Posterior vena cava (tissue), 2 donors: ENCODE data around the gene ARID3A. TPM values are rescaled to one million over a fixed set of nuclear protein-coding genes. Genes with fewer than 3 reads are reported as not detected.

ENCODE experiments used
- DNase-seq: peaks from one replicate; pipeline ENCODE4 v3.0.0-alpha.2; 2020; ENCODE audit warnings: low spot score
- intact Hi-C, 2 donors: fragments of 100-400 bp; cut with DNase I; formaldehyde crosslinking; loops; one replicate each; pipeline versions ENCODE4 v1.14.1 to v1.14.2; 2022 to 2023
- total RNA-seq, 2 donors: library from RNA; stranded (reverse); fragmentation: NEBNext Ultra II Directional; extraction: Animal tissue kit (Norgen Biotek cat#: 25700); gene quantifications; one replicate each; pipeline ENCODE4 v1.2.1, GENCODE V29; 2021
- donor health status: DM: yes; HTN: yes; CAD: no.
- donor health status: DM: yes; HTN: yes; CAD: no.

The ARID3A gene
- total RNA-seq, 2 donors from 2014 or later = 6.3 to 10.0 TPM

DNA sequence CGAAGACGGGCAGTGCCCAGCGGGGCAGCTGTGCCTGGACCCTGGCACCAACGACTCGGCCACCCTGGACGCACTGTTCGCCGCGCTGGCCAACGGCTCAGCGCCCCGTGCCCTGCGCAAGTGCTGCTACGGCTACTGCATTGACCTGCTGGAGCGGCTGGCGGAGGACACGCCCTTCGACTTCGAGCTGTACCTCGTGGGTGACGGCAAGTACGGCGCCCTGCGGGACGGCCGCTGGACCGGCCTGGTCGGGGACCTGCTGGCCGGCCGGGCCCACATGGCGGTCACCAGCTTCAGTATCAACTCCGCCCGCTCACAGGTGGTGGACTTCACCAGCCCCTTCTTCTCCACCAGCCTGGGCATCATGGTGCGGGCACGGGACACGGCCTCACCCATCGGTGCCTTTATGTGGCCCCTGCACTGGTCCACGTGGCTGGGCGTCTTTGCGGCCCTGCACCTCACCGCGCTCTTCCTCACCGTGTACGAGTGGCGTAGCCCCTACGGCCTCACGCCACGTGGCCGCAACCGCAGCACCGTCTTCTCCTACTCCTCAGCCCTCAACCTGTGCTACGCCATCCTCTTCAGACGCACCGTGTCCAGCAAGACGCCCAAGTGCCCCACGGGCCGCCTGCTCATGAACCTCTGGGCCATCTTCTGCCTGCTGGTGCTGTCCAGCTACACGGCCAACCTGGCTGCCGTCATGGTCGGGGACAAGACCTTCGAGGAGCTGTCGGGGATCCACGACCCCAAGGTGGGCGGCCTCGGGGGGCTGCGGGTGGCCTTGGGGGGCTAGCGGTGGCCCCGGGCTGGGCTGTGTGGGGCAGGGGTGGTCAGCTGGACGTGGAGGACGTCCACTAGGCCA is 79.2 kb downstream of the ARID3A start:
- DNase-seq = no peak
- intact Hi-C loops = no loop called here

- intact Hi-C loops = no loop called here
- DNase-seq = no peak
These were observed 81.0 kb downstream of the ARID3A start for GRCh38 chr19:1006711-1007398.

DNA sequence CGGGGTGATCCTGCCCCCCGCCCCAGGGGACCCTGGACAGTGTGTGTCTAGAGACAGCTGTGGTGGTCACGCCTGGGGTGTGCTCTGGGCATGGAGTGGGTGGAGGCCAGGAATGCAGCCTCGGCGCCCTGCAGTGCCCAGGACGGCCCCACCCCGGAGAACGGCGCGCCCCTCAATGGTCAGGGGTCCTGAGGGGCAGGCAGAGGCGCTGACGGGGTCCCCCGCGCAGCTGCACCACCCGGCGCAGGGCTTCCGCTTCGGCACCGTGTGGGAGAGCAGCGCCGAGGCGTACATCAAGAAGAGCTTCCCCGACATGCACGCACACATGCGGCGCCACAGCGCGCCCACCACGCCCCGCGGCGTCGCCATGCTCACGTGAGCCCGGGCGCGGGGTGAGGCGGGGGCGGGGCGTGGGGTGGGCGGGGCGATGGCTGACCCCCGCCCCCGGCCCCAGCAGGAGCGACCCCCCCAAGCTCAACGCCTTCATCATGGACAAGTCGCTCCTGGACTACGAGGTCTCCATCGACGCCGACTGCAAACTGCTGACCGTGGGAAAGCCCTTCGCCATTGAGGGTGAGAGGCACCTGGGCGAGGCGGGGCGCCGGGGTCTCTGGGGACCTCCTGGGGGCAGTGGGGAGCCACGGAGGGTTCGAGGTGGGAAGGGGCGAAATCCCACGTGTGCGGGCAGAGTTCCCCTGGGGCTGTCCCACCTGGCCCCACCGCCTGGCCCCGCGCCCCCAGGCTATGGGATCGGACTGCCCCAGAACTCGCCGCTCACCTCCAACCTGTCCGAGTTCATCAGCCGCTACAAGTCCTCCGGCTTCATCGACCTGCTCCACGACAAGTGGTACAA is 81.8 kb downstream of the ARID3A start:
- no peak for DNase-seq
- intact Hi-C loops = no loop called here

DNA sequence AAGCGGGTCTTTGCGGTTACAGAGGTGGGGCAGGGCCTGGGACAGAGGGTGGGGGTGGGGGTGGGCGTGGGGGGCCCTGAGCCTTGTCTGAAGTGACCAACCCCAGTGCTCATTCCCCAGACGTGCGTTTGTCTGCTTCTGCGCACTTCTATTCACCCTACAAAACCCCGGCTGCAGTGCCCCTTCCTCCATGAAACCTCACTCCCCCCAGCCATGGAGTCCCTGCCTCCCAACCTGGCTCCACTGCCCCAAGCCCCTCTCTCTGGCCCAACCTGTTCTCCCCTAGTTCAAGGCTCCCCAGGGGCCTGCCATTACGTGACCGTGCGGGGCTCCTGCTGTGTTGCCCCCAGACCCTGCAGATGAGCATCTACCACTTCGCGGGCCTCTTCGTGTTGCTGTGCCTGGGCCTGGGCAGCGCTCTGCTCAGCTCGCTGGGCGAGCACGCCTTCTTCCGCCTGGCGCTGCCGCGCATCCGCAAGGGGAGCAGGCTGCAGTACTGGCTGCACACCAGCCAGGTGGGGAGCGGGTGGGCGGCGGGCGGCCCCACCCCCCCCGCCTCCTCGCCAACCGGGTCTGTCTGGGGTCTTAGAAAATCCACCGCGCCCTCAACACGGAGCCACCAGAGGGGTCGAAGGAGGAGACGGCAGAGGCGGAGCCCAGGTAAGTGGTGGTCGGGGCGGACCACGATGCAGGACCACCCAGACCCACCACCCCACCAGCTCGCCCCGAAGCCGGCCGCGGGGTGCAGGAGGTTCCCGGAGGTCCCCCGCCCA is 82.6 kb downstream of the ARID3A start:
- DNase-seq = no peak
- intact Hi-C loops = no loop called here

GRCh38 chr19:1009041-1009980 is 83.5 kb downstream of the ARID3A start:
- no peak for DNase-seq
- intact Hi-C loops = no loop called here

DNA sequence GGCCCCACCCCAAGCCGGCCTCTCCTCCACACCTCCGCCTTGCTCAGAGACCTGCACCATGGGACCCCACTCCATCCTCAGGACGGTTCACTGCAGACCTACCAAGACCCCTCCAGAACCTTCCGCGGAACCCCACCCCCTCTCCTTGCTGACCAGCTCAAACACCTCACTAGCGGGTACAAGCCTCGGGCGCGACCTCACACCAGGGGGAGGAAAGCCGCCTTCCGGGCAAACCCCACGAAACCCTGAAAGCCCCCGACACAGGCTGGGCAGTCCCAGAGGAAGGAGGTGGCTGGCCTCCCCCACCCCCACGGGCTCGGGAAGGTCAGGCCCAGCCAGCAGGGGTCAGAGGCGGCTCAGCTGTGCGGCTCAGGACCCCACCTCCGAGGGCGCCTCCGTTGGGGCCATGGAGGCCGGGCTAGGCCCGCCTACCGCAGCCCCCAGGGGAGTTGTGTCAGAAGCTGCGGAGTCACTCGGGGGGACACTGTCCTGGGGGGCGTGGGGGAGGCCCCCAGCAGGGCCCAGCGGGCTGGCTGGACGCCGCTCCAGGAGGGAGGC is 84.2 kb downstream of the ARID3A start:
- no peak for DNase-seq
- intact Hi-C loops = loop anchor here in 1 of 2 donors (10.0 kb wide), 1 partner anchor 175 kb away; no protein-coding TSS in a partner anchor

- DNase-seq = no peak
- intact Hi-C loops = loop anchor here in 1 of 2 donors (10.0 kb wide), 1 partner anchor 174 kb away; no protein-coding TSS in a partner anchor
These were observed 85.0 kb downstream of the ARID3A start for GRCh38 chr19:1010586-1011510.

- intact Hi-C loops = loop anchor here in 1 of 2 donors (10.0 kb wide), 1 partner anchor 173 kb away; no protein-coding TSS in a partner anchor
- DNase-seq = no peak
These were observed 86.0 kb downstream of the ARID3A start for GRCh38 chr19:1011831-1012333.

GRCh38 chr19:1012334-1012733 is 86.5 kb downstream of the ARID3A start:
- DNase-seq = no peak
- intact Hi-C loops = loop anchor here in 1 of 2 donors (10.0 kb wide), 1 partner anchor 172 kb away; no protein-coding TSS in a partner anchor

DNA sequence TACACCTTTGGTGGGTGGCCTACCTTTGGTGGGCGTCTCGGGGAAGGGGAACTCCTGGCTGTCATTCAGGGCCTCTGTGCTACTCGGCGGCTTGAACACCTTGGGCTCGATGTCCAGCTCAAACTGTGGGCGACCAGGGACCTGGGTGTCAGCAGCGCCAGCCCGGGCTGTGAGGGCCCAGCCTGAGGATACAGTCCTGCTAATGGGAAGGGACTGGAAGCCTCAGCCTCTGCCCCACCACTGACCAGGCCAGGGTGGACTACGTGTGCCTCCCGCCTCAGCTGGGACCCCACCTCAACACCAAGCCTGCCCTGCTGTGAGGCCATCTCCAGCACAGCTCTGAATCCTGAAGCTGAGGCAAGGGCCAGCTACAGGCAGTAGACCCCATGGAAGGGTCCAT is 87.4 kb downstream of the ARID3A start:
- intact Hi-C loops = loop anchor here in 1 of 2 donors (10.0 kb wide), 1 partner anchor 172 kb away; no protein-coding TSS in a partner anchor
- no peak for DNase-seq

- intact Hi-C loops = loop anchor here in 1 of 2 donors (10.0 kb wide), 1 partner anchor 170 kb away; no protein-coding TSS in a partner anchor
- DNase-seq = no peak
These were observed 88.6 kb downstream of the ARID3A start for GRCh38 chr19:1014161-1015060.

DNA sequence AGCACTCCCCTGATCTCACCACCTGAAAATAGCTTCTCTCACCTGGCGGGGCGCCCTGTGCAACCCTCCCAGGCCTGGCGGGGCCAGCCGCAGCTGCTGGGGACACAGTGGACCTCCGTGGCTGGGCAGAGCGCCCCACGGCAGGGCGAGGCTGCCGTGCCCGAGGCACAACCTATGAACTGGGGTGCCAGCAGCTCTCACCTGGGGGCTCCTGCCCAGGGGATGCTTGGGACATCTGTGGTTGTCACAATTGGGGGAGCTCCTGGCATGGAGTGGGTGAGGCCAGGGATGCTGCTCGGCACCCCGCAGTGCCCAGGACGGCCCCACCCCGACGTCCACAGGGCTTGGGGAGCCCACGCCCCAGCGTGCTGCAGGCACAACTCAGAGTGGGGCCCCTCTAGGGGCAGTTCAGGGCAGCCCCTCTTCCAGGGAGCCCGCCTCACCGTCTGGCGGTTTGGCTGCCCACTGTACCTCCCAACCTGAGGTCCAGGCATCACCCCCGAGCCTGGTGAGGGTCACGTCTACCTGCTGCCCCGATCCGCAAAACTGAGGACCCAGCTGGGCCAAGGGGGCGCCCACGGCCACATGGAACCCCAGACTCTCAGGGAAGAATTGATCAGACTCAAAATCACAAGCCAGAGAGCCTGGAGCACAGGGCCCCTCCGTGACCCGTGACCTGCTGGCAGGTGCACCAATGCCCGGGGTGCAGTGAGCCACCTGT is 89.4 kb downstream of the ARID3A start:
- intact Hi-C loops = loop anchor here in 1 of 2 donors (10.0 kb wide), 1 partner anchor 170 kb away; no protein-coding TSS in a partner anchor
- DNase-seq = no peak

DNA sequence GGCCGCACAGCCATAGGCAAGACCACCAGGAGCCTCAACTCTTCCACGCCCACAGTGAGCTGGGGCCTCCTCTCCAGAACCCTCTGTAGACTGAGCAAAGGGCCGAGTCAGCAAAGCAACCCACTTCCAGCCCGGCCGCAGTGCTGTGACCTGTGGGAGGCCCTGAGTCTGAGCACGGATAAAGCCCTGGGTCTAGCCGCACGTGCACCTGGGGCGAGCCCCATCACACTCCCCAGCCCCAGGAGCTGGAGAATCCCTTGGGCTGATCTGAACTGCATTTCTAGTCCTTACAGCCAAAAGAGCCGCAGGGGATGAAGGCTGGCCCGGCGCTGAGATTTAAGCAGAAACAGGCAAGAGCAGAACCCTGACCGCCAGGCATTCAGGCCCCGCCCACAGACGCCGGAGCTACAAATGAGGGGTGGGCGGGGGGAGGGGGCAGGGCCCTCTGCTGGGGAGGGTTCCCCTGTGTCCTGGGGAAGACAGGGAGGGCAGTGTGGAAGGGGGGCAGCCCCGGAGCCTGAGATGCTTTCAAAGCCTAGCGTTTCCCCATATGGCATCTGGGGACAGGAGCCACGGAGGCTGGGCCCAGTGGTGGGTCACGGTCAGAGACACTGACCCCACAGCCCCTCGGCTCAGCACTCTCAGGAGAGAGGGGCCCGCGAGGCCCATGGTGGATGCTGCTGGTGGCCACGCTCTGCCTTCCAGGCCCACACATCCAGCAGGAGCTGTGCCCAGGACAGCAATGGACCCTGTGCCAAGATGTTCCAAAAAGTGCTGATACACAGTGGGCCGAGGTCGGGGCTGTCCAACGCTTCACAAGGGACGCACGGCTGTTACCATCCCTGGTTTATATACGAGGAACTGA is 90.2 kb downstream of the ARID3A start:
- no peak for DNase-seq
- intact Hi-C loops = loop anchor here in 1 of 2 donors (10.0 kb wide), 1 partner anchor 169 kb away; no protein-coding TSS in a partner anchor
